ENCODE data around the gene ABHD18.

The ABHD18 gene

DNA sequence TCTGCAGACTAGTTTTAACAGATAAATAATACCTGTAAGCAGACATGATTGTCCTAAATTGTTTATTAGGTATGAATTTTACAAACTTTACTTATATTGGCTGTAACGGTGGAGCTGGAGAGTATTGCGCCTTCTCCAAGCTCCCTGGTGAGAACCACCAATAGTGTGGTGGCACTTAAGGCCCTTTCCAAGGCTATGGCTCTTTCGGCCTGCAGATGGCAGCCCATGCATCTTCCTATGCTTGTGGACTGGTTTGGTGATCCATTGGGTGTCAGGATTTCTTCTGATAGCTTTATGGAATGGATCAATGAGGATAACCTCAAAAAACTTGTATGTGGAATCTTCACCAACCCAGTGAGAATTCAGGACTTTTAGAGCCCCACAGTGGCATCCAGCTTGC, 103.7 kb downstream of the ABHD18 start:
- Mint-ChIP-seq H3K9me3 (no peaks in the 10 kb centered on the region), H3K36me3 (ENCODE audit: low read depth) (no peaks in the 10 kb centered on the region), H3K27ac (no peak overlapping the region), H3K4me1 (ENCODE audit: low read depth) (peaks cover 6% of the 10 kb centered on the region), H3K4me3 (no peak overlapping the region), H3K27me3 (no peaks in the 10 kb centered on the region)
- DNase-seq = no peak

DNA sequence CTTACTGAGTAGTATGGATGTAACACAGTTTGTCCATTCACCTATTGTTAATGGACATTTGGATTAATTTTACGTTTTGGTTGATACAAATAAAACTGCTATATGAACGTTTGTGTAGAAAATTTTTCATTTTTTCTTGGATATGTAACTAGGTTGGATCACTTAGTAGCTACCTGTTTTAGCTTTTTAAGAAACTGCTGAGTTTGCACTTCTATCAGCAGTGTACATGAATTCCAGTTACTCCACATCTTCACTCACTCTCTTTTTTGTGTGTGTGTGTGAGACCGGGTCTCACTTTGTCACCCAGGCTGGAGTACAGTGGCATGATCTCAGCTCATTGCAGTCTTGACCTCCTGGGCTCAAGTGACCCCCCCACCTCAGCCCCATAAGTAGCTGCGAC, 111.3 kb downstream of the ABHD18 start:
- no peaks in the 10 kb centered on the region for H3K27me3 Mint-ChIP-seq
- H3K4me1 Mint-ChIP-seq (ENCODE audit: low read depth) = no peaks in the 10 kb centered on the region
- H3K36me3 Mint-ChIP-seq (ENCODE audit: low read depth) = peaks cover 56% of the 10 kb centered on the region
- H3K27ac Mint-ChIP-seq = no peak overlapping the region
- H3K4me3 Mint-ChIP-seq = no peak overlapping the region
- H3K9me3 Mint-ChIP-seq = no peaks in the 10 kb centered on the region
- no peak for DNase-seq
